Fibroblast of lung (primary cell): ENCODE data around the gene INTS11. TPM values are rescaled to one million over a fixed set of nuclear protein-coding genes. Genes with fewer than 3 reads are reported as not detected.

ENCODE experiments used
- DNase-seq, 2 donors: peaks; one replicate each; pipeline versions ENCODE4 v3.0.0 to v3.0.0-alpha.2; 2010; ENCODE audit warnings: low read depth in 2 of 2
- H2AFZ ChIP-seq: 2 replicates; pipeline ENCODE4 v1.5.1; 2012; ENCODE audit warnings: low read length, control low read depth, inconsistent platforms
- H3K27ac ChIP-seq: 2 replicates; pipeline ENCODE4 v1.5.1; 2011; ENCODE audit warnings: low read length, control low read depth; ENCODE audit not compliant: insufficient read depth
- H3K27me3 ChIP-seq: 2 replicates; pipeline ENCODE4 v1.5.1; 2011; ENCODE audit warnings: mild to moderate bottlenecking, low read length; ENCODE audit not compliant: control insufficient read depth, insufficient read depth
- H3K36me3 ChIP-seq: 2 replicates; pipeline ENCODE4 v1.5.1; 2011; ENCODE audit warnings: low read length; ENCODE audit not compliant: control insufficient read depth, insufficient read depth
- H3K4me1 ChIP-seq: 2 replicates; pipeline ENCODE4 v1.5.1; 2011; ENCODE audit warnings: low read length; ENCODE audit not compliant: control insufficient read depth, insufficient read depth; ENCODE audit errors: extremely low read depth
- H3K4me2 ChIP-seq: 2 replicates; pipeline ENCODE4 v1.5.1; 2011; ENCODE audit warnings: low read length, control low read depth; ENCODE audit not compliant: insufficient read depth; ENCODE audit errors: extremely low read depth
- H3K4me3 ChIP-seq, 4 experiments: fragments of 200-600 bp in 1 of 4; sonication (generic) in 1 of 4; replicated peaks in 1 of 4; 2 replicates each; pipeline ENCODE4 v1.5.1; 2011 to 2016; ENCODE audit warnings: low read length in 4 of 4, low read depth in 3 of 4, mild to moderate bottlenecking in 3 of 4, control low read depth in 2 of 4, inconsistent platforms in 1 of 4, mixed read lengths in 1 of 4; ENCODE audit not compliant: insufficient read depth in 1 of 4; ENCODE audit errors: control extremely low read depth in 1 of 4
- H3K79me2 ChIP-seq: 2 replicates; pipeline ENCODE4 v1.5.1; 2012; ENCODE audit warnings: mild to moderate bottlenecking, low read length, inconsistent platforms; ENCODE audit not compliant: control insufficient read depth, insufficient read depth
- H3K9ac ChIP-seq: 2 replicates; pipeline ENCODE4 v1.5.1; 2011; ENCODE audit warnings: mild to moderate bottlenecking, low read length, control low read depth; ENCODE audit not compliant: insufficient read depth
- H3K9me3 ChIP-seq: 2 replicates; pipeline ENCODE4 v1.5.1; 2012; ENCODE audit warnings: low read depth, low read length; ENCODE audit not compliant: control insufficient read depth, insufficient read depth
- H4K20me1 ChIP-seq: 2 replicates; pipeline ENCODE4 v1.5.1; 2011; ENCODE audit warnings: low read length; ENCODE audit not compliant: control insufficient read depth, insufficient read depth; ENCODE audit errors: extremely low read depth
- EZH2 ChIP-seq: IDR thresholded peaks from 2 replicates; pipeline ENCODE4 v1.5.1; 2012; ENCODE audit warnings: low read length, control low read depth, mild to moderate bottlenecking; ENCODE audit errors: missing control alignments
- polyA plus RNA-seq, 2 donors: library from polyadenylated mRNA; depleted of rRNA in 1 of 2; stranded (reverse) in 1 of 2; unstranded in 1 of 2; fragments of >200 nt; gene quantifications; 2 replicates each; pipeline ENCODE4 v1.2.1, GENCODE V29; 2011 to 2012; ENCODE audit warnings: missing spikeins in 1 of 2
- total RNA-seq: library from RNA; depleted of rRNA; stranded (reverse); fragments of >200 nt; gene quantifications from 2 replicates; pipeline ENCODE4 v1.2.1, GENCODE V29; 2014
- TF ChIP-seq, protein P1 (sequence below), 2 donors: IDR thresholded peaks in 1 of 2; conservative IDR thresholded peaks in 1 of 2; 1 replicate in 1 of 2; 2 replicates in 1 of 2; pipeline ENCODE4 v1.5.1; 2011 to 2012; ENCODE audit warnings: low read length in 2 of 2, control low read depth in 1 of 2, inconsistent platforms in 1 of 2, low read depth in 1 of 2, mild to moderate bottlenecking in 1 of 2

INTS11 gene
- total and polyA plus RNA-seq, 2 donors (not counting 1 experiment from before 2014, with no cell fraction given): 44.1 to 69.2 TPM

DNA sequence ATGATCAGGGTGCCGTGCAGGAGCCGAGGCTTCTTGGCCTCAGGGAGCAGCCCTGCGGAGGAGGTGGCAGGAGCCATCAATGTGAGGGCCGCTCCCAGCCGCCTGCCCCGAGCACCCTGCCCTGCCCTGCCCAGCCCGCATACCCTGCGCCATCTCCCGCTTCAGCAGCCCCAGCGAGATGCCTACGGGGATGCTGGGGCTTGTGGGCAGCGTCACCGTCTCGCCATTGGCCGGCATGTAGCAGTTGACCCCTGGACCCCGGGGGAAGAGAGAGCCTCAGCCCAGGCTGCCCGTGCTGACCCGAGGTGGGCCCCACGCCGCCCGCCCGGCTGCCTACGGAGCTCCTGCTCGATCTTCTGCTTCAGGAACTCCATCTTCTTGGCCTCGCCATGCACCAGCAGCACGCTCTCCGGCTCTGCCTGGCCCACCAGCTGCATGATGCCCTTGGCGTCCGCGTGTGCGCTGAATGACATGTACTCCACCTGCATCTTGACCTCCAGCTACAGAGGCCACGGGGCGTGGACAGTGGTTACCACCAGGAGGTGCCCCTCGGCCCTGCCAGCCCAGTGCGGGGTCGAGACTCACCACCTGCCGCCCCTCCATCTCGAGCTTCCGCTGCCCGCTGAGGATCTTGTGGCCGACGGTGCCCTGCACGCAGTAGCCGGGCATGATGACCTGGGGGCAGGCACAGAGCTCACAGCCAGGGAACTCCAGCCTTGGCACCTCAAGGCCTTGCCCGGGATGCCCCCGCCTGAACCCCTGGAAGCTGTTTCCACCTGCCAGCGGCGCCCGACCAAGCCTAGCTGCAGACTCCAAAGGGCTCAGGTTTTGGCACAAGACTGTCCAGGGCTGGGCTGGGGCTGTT is 11.8 kb downstream of the INTS11 start:
- TF ChIP-seq EZH2: no peak
- TF ChIP-seq, protein P1, sequence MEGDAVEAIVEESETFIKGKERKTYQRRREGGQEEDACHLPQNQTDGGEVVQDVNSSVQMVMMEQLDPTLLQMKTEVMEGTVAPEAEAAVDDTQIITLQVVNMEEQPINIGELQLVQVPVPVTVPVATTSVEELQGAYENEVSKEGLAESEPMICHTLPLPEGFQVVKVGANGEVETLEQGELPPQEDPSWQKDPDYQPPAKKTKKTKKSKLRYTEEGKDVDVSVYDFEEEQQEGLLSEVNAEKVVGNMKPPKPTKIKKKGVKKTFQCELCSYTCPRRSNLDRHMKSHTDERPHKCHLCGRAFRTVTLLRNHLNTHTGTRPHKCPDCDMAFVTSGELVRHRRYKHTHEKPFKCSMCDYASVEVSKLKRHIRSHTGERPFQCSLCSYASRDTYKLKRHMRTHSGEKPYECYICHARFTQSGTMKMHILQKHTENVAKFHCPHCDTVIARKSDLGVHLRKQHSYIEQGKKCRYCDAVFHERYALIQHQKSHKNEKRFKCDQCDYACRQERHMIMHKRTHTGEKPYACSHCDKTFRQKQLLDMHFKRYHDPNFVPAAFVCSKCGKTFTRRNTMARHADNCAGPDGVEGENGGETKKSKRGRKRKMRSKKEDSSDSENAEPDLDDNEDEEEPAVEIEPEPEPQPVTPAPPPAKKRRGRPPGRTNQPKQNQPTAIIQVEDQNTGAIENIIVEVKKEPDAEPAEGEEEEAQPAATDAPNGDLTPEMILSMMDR (conservative IDR thresholded peaks at IDR 0.05 in 1 of 2, IDR thresholded peaks at IDR 0.05 in 1 of 2; ENCODE audit: low read depth in 1 of 2, low read length in 2 of 2): no peak
- no peak for DNase-seq
- Histone ChIP-seq H3K4me3 (no peak overlapping the region), H3K27ac (no peak overlapping the region), H3K79me2 (peaks cover 29% of the 10 kb centered on the region), H2AFZ (no peak overlapping the region), H4K20me1 (no peaks in the 10 kb centered on the region), H3K9ac (no peak overlapping the region), H3K27me3 (no peaks in the 10 kb centered on the region), H3K36me3 (peaks cover 46% of the 10 kb centered on the region), H3K4me2 (no peak overlapping the region), H3K9me3 (no peaks in the 10 kb centered on the region), H3K4me1 (peaks cover 8% of the 10 kb centered on the region)

DNA sequence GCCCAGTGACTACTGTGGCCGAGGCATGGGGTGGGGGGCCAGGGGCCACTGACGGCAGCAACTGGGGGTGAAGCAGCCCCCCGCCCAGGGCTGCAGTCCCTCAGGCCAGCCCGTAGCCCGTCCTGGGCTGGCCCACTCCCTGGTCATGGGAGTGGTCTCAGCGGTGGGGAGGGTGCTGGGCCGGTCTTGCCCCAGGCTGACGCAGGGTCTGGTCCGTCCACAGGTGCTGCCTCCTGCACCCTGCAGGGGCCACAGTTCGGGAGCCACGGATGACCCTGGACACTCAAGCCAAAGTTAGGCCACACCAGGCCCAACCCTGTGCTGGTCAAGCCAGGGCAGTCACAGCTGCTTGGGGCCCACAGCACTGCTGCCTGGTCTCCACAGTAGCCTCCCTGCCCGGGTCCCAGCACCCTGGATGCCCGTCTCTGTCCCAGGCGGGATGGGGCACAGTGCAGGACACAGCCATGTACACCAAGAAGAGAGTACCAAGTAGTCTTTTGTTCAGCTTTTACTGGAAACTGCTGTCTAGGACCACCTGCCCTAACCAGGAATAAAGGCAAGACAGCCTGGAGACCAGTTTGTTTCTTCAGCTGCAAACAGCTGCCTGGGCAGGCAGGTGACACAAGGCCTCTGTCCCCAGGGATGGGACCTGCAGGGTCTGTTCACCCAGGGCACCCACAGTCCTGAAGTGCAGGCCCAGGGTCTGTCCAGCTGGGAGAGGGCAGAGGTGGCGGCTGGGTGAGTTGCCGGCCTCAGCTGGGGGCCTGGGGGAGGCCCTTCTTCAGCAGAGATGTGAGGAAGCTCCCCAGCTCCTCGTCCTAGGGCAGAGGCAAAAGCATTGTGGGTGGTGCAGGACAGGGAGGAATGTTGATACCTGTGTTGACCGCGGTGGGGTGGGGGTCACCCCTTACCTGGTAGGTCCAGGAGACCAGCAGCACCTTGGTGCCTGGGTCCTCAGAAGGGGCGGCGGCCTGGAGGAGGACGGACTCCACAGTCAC is 13.1 kb downstream of the INTS11 start:
- peaks cover 46% of the 10 kb centered on the region for H3K36me3 ChIP-seq
- peaks cover 6% of the 10 kb centered on the region for H3K4me1 ChIP-seq
- peaks cover 31% of the 10 kb centered on the region for H3K79me2 ChIP-seq
- no peaks in the 10 kb centered on the region for H3K9me3 ChIP-seq
- H3K9ac ChIP-seq: no peak overlapping the region
- TF ChIP-seq, protein P1 (conservative IDR thresholded peaks at IDR 0.05 in 1 of 2, IDR thresholded peaks at IDR 0.05 in 1 of 2; ENCODE audit: low read depth in 1 of 2, low read length in 2 of 2): no peak
- TF ChIP-seq EZH2: no peak
- no peak overlapping the region for H2AFZ ChIP-seq
- no peaks in the 10 kb centered on the region for H3K27me3 ChIP-seq
- H3K4me2 ChIP-seq: no peak overlapping the region
- no peak for DNase-seq
- H4K20me1 ChIP-seq: no peaks in the 10 kb centered on the region
- no peak overlapping the region for H3K27ac ChIP-seq
- no peak overlapping the region for H3K4me3 ChIP-seq
